GM13976 (cell line): Measurements from ENCODE around the gene COLQ.

Experiments used
- DNase-seq: peaks from one replicate; pipeline ENCODE4 v3.0.0; 2012; ENCODE audit warnings: low spot score
- in situ Hi-C: fragments of 300-500 bp; cut with MboI; formaldehyde crosslinking; loops from one replicate; pipeline ENCODE4 v1.12.0; 2022; ENCODE audit warnings: low sequenced_read_pairs, mixed read lengths, inconsistent platforms; ENCODE audit not compliant: unreplicated experiment
- TF ChIP-seq, protein P1 (sequence below): IDR thresholded peaks from 2 replicates; pipeline ENCODE4 v1.5.1; 2012; ENCODE audit warnings: borderline replicate concordance, mild to moderate bottlenecking; ENCODE audit not compliant: insufficient read depth; ENCODE audit errors: extremely low read depth, missing control alignments, control extremely low read depth

The COLQ gene

DNA sequence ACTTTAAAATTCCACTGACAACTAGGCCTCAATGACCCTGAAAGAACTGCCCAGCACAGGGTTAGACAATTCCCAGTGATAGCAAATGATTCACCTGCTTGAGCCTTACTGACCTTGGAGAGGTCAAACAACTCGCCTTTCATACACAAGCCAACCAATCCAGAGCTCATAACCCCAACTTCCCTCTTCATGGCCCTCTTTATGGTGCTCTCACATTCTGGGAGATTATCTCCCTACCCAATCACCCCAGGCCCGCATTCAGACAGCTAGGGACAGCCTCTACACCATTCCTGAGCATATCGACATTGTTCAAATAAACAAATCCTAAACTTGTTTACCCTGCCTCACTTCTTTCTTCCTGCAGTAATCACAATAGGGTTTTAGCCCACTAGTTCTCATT, 32.2 kb upstream of the COLQ start:
- in situ Hi-C loops, result loop anchor here (10.0 kb wide), 2 partner anchors 149 to 289 kb away; no protein-coding TSS in a partner anchor
- TF ChIP-seq, protein P1, sequence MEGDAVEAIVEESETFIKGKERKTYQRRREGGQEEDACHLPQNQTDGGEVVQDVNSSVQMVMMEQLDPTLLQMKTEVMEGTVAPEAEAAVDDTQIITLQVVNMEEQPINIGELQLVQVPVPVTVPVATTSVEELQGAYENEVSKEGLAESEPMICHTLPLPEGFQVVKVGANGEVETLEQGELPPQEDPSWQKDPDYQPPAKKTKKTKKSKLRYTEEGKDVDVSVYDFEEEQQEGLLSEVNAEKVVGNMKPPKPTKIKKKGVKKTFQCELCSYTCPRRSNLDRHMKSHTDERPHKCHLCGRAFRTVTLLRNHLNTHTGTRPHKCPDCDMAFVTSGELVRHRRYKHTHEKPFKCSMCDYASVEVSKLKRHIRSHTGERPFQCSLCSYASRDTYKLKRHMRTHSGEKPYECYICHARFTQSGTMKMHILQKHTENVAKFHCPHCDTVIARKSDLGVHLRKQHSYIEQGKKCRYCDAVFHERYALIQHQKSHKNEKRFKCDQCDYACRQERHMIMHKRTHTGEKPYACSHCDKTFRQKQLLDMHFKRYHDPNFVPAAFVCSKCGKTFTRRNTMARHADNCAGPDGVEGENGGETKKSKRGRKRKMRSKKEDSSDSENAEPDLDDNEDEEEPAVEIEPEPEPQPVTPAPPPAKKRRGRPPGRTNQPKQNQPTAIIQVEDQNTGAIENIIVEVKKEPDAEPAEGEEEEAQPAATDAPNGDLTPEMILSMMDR, result no peak
- DNase-seq, result no peak

GRCh38 chr3:15551902-15552301, 30.4 kb upstream of the COLQ start:
- TF ChIP-seq, protein P1, result no peak
- no peak for DNase-seq
- in situ Hi-C loops, result loop anchor here (10.0 kb wide), 2 partner anchors 147 to 287 kb away; no protein-coding TSS in a partner anchor

DNA sequence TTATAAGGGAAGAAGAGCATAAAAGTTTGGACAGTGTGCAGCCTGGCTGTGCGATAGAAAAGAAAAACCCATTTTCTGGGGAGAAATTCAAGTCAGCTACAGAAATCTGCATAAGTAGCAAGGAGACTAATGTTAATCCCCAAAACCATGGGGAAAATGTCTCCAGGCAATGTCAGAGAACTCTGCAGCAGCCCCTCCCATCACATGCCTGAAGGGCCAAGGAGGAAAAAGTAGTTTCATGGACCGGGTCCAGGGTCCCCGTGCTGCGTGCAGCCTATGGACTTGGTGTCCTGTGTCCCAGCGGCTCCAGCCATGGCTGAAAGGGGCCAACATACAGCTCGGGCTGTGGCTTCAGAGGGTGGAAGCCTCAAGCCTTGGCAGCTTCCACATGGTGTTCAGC, 28.3 kb upstream of the COLQ start:
- DNase-seq, result no peak
- in situ Hi-C loops, result loop anchor here (10.0 kb wide), 2 partner anchors 145 to 285 kb away; no protein-coding TSS in a partner anchor
- TF ChIP-seq, protein P1, result no peak

DNA sequence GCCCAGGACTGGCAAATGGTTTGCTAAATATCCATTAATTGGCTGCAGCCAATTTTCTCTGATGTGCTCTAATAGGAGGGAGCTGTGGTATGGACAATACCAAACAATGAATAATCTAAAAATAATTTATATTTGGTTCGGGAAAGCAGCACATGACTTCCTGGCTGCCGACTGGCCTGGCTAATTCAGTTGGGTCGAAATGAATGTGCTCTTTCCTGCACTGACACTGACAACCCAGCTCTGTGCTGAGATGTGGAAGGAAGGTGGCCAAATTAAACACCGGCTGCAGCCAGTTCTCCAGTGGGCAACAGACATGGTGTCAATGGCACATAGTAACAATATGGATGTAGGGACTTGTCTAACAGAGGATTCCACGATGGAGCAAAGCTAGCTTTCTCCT, 21.1 kb upstream of the COLQ start:
- TF ChIP-seq, protein P1, result no peak
- DNase-seq, result no peak
- in situ Hi-C loops, result no loop called here

DNA sequence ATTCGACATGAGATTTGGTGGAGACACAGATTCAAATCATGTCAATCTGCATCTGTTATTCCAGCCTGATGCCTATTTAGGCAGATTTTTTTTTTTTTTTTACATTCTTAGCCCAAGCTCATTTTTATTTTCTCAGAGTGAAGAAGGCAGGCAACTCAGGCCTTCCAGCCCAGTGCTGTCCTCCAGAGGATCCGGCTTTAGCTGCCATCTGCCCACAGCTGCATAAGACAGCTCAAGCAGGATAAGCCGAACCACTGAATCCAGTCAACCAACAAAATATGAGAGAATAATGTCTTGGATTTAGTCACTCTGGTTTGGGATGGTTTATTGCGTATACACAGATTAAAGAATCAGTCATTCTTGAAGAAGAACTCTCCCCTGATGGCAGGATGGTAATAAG, 19.9 kb upstream of the COLQ start:
- DNase-seq, result no peak
- in situ Hi-C loops, result no loop called here
- TF ChIP-seq, protein P1, result no peak

- in situ Hi-C loops, result no loop called here
- DNase-seq, result no peak
- TF ChIP-seq, protein P1, result no peak
Measured at GRCh38 chr3:15539066-15539465, 17.6 kb upstream of the COLQ start.

- no peak for DNase-seq
- in situ Hi-C loops, result no loop called here
Measured at GRCh38 chr3:15538345-15538744, 16.8 kb upstream of the COLQ start.

More at GRCh38 chr3:15538345-15538744, 16.8 kb upstream of the COLQ start:
- TF ChIP-seq, protein P1, result no peak
